RWPE1 (cell line): Measurements from ENCODE around the gene PPM1F.
A peak's percentile ranks its signal among the peaks of the same experiment; 100 is the strongest.

ENCODE experiments used
- CTCF ChIA-PET: fragments of 350-600 bp; sonication (Branson Sonifier 250); formaldehyde crosslinking; extraction: SDS; loops from one replicate; lab custom pipeline; 2021; lab: Yijun Ruan, JAX
- POLR2A ChIA-PET: fragments of 400-600 bp; formaldehyde crosslinking; extraction: SDS; loops from one replicate; lab custom pipeline; 2020; ENCODE audit warnings: antibody characterized with exemption; ENCODE audit not compliant: low non-redundant PET; lab: Yijun Ruan, JAX
- DNase-seq: peaks from one replicate; pipeline ENCODE4 v3.0.0; 2012; ENCODE audit warnings: low spot score
- H3K27ac ChIP-seq: fragments of 450-650 bp; 2 replicates; pipeline ENCODE4 v1.5.1; 2017
- TF ChIP-seq, protein P1 (sequence below): fragments of 450-650 bp; conservative IDR thresholded peaks from 2 replicates; pipeline ENCODE4 v1.5.1; 2017; ENCODE audit warnings: low read depth, mild to moderate bottlenecking

PPM1F gene

DNA sequence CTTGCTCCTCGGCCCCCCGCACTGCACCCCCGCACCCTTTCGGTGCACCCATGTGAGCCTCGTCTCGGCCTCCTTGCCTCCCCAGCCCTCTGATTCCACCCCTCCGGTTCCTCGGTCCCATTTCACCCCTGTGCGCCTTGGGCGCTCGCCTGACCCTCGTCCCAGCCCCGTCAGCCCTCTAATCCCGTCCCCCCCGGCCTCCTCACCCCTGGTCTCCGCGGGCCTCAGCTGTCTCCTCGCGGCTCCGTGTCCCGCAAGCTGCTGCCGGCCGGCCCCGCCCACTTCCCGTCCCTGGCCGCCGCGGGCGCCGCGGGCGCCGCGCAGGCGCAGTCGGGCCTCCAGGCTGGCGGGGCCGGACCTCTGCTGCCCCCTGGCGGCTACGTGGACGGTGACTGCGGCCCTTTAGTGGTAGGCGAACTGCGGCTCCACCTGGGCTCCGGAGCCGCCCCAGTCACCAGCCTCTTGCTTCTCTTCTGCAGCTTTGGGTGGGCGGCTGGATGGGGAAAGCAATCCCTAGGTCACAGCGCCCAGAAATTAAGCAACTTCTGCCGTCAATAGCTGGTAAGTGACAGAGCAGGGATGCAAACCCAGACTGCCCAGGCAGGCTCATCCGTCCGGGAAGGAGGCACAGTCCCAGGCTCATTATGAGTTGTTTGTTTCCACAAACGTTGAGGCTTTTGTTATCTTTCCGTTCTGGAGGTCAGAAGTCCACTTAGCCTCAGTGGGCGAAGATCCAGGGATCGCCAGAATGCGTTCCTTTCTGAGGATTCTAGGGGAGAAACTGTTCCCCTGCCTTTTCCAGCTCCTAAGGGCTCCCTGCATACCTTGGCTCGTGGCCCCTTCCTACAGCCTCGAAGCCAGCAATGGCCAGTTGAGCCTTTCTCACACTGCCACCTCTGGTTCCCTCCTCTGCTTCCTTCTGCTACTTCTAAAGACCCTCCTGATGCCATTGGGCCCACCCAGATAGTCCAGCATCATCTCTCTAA lies at the start of gene PPM1F:
Gene PPM1F (minus strand): TSS at position 263 of the 986 bp plus-strand sequence. CDS start 6,800 bp downstream, outside the sequence.
- POLR2A ChIA-PET = interaction anchor here (0.6 kb wide), 1 partner anchor 82 kb away, joined by 3 read pairs; no protein-coding TSS in a partner anchor
- CTCF ChIA-PET = interaction anchor here (0.7 to 2.9 kb wide), 6 partner anchors 11 to 235 kb away, joined by 3 to 27 read pairs (median 3); no protein-coding TSS in a partner anchor
- peak; percentile 84 for DNase-seq
- peak within 1 kb of the TSS; percentile 60 for H3K27ac ChIP-seq
- TF ChIP-seq, protein P1, sequence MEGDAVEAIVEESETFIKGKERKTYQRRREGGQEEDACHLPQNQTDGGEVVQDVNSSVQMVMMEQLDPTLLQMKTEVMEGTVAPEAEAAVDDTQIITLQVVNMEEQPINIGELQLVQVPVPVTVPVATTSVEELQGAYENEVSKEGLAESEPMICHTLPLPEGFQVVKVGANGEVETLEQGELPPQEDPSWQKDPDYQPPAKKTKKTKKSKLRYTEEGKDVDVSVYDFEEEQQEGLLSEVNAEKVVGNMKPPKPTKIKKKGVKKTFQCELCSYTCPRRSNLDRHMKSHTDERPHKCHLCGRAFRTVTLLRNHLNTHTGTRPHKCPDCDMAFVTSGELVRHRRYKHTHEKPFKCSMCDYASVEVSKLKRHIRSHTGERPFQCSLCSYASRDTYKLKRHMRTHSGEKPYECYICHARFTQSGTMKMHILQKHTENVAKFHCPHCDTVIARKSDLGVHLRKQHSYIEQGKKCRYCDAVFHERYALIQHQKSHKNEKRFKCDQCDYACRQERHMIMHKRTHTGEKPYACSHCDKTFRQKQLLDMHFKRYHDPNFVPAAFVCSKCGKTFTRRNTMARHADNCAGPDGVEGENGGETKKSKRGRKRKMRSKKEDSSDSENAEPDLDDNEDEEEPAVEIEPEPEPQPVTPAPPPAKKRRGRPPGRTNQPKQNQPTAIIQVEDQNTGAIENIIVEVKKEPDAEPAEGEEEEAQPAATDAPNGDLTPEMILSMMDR = peak; percentile 94

DNA sequence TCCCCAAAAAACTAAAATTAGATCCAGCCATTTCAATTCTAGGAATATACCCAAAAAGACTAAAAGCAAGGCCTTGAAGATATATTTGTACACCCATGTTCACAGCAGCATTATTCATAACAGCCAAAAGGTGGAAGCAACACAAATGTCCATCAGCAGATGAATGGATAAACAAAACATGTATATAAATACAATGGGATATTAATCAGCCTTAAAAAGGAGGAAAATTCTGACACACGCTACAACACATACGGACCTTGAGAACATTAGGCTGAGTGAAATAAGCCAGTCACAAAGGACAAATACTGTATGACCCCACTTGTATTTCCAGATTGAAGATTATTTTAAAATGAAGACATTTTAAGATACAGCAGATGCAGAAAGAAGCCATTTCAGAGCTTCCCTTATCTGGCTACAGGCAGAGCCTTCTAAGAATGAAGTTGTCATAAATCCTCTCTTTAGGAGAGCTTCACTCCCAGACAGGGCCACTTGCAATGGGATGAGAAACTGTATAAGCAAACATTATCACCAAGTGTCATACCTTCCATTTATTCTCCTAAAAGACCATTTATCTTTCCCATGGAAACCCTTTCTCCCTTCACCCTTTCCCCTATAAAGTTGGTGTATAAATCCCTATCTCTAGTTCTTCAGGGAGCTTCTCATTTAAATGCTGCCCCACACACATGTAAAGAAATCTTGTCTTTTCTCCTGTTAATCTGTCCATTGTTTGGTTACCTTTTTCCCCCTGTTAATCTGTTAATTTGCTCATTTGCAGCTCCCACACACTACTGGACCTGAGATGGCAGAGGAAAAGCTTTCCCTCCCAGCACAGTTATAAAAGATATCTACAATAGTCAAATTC lies 49.2 kb upstream of the PPM1F start:
- CTCF ChIA-PET = no interaction called here

DNA sequence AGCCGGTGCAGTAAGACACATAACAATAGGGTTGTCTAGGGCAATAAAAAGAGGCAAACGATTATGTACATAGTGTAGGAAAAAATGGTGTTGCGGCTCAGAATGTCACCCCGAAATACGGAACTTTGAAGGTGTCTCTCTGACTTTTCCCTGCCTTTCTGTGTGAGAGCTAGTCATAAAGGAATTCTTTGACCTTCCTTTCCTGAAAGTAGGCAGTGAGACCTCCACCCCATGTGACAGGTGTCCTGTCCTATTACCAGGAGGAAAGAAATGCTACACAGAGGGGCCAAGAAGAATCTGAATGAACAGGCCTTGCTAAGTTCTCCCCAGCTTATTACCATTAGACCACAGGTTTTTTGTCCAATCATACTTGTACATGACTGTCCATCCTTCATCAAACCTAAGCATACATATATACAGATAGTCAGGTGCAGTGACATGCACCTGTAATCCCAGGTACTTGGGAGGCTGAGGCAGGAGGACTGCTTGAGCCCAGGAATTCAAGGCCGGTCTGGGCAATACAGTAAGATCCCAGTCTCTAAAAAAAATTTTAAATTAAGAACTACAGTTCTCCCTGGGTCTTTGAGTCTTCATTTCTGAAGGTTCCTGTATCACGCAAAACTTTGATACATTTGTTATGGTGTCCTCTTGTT lies 46.1 kb upstream of the PPM1F start:
- TF ChIP-seq, protein P1 = no peak
- no peak for DNase-seq
- POLR2A ChIA-PET = no interaction called here
- CTCF ChIA-PET = no interaction called here
- H3K27ac ChIP-seq = no peak overlapping the region

More for the DNA sequence above, 49.2 kb upstream of the PPM1F start:
- TF ChIP-seq, protein P1 = no peak
- POLR2A ChIA-PET = interaction anchor here (0.7 kb wide), 1 partner anchor 1854 kb away, joined by 3 read pairs; no protein-coding TSS in a partner anchor
- no peak for DNase-seq
- H3K27ac ChIP-seq = no peak overlapping the region

DNA sequence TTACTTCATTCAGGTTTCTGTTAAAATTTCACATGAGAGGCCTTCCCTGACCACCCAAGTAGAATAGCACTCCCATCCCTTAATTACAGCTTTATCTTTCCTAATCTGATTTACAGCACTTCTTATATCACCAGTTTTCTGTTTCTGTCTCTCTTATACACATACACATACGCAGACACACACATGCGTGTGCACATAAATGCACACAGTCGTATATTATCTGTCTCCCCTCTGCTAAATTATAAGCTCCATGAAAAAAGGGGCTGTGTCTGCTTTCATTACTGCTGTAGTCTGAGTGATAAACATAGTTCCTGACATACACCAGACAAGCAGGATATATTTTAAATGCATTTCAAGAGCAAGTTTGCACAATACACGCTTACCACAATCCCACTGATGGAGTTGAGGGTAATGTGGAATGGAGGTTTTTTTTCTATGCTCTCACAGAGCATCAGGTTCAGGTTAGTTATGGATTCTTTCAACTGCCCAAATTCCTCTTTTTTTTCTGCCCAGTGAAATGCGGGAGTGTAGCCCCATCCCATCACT lies 43.6 kb upstream of the PPM1F start:
- DNase-seq = no peak
- CTCF ChIA-PET = interaction anchor here (0.5 kb wide), 1 partner anchor 211 kb away, joined by 3 read pairs; no protein-coding TSS in a partner anchor
- TF ChIP-seq, protein P1 = no peak
- POLR2A ChIA-PET = no interaction called here
- no peak overlapping the region for H3K27ac ChIP-seq

DNA sequence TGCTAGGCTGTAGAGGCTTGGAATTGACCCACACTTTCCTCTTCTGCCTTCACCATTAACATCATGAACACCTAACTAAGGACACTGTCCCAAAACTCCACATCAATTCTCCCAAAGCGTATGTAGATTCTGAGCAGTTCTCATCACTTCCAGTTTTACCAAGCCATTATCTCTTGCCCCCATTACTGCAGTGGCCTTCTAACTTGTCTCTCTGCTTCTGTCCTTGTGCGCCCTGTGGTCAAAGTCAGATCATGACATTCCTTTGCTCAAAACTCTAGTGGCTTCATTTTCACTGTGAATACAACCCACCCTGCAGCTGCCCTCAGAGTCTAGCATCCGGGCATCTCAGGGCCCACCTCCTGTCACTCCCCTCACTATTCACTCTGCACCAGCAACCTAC lies 43.0 kb upstream of the PPM1F start:
- TF ChIP-seq, protein P1 = no peak
- no peak for DNase-seq
- no peak overlapping the region for H3K27ac ChIP-seq
- ChIA-PET POLR2A (no interaction called here), CTCF (interaction anchor here (0.5 kb wide), 1 partner anchor 211 kb away, joined by 3 read pairs; no protein-coding TSS in a partner anchor)
